ENCODE measurements around the gene ERP29.
"Not testable (repeated sequence)": the region's sequence is repeated elsewhere in the genome, so short reads cannot be mapped to it uniquely, and the experiment has no call there.

Gene ERP29

GRCh38 chr12:112004041-112004440 is 9.2 kb upstream of the ERP29 start:
- DNase-seq, result no peak

GRCh38 chr12:112005419-112006395 is 7.5 kb upstream of the ERP29 start:
- DNase-seq, result no peak

DNA sequence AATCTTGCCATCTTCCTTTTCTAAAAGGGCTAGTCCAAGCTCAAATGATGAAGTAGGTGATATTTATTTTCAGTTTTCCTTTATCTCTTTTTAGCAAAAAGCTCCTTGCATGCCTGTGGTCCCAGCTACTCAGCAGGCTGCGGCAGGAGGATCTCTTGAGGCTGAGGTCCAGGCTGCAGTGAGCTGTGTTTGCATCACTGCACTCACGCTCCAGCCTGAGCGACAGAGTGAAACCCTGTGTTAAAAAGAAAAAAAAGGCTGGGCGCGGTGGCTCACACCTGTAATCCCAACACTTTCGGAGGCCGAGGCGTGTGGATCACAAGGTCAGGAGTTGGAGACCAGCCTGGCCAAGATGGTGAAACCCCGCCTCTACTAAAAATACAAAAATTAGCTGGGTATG is 5.3 kb upstream of the ERP29 start:
- DNase-seq, result peak; percentile 61

GRCh38 chr12:112008918-112009317 is 4.3 kb upstream of the ERP29 start:
- DNase-seq, result no peak

DNA sequence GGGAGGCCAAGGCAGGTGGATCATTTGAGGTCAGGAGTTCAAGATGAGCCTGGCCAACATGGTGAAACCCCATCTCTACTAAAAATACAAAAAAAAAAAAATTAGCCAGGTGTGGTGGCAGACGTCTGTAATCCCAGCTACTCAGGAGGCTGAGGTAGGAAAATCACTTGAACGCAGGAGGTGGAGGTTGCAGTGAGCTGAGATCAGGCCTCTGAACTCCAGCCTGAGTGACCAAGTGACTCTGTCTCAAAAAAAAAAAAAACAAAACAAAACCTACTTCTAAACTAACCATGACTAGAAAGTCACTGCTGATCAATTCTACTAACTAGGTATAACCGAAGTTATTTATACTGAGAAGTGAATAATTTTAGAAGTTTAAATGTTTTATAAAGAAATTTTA is 3.6 kb upstream of the ERP29 start:
- peak; percentile 76 for DNase-seq

- peak; percentile 54 for DNase-seq
These were observed 2.5 kb upstream of the ERP29 start for GRCh38 chr12:112010415-112011344.

- no peak for DNase-seq
These were observed 1.5 kb upstream of the ERP29 start for GRCh38 chr12:112011685-112012084.

DNA sequence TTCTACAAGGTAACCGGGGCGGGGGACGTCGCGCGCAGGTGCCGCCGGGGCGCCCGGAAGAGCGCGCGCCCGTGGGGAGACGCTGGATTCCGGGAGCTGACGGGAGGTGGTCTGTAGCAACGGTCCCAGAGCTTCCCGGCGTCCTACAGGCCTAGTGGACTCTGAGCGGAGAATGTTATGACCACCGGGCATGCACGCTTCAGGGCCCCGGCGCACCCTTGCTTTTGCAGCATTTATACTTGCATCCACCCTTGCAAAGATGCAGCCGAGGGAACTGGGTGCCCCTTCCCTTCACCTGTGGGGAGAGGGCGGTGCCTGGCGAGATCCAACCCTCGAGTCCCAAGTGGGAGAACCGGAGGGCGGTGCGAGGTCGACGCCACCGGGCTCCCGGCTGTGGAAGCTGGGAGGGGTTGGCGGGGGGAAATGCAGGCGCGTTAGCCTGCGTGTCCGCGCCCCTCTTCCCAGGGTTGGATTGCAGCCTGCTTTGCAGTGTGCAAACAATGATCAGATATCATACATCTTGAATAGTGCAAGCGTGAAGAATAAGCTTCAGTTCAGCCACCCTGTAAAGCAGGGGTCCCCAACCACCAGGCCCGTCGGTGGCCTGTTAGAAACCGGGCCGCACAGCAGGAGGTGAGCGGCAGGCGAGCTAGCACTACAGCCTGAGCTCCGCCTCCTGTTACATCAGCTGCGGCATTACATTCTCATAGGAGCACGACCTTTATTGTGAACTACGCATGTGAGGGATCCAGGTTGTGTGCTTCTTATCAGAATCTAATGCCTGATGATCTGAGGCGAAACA is 576 bp downstream of the ERP29 start:
- peak; percentile 82 for DNase-seq

DNA sequence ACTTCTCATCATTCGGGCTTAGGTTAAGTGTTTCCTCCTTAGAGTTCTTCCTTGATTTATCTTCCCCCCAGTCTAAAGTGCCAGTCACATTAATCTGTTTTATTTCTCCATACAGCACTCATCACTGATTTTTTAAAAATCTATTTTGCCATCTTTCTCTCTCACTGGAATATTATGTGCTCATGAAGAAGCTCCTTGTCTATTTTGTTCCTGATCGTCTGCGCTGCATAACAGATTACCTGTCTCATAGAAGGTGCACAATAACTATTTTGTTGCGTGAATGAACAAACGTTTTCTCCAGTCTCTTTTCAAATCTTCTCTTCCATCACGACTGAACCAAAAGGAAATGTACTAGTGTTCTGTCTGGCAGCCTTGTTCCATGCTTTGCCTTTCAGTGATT is 2.7 kb downstream of the ERP29 start:
- DNase-seq, result no peak

DNA sequence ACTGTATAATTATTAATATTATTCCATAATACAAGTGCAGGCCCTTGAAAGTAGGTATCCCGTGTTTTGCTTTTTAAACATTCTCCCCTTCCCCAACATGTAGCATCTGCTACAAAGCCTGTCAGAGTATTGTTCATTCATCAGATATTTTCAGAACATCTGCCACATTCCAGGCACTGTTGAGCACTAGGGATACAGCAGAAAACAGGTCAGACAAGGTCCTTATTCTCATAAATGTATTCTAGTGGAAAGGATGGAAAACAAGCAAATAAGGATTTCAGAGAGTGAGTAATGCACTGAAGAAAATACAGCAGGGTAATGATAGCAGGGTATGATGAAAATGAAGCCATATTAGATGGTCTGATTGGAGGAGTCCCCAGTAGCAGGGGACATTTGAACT is 3.8 kb downstream of the ERP29 start:
- DNase-seq, result no peak

- DNase-seq, result no peak
These were observed 5.5 kb downstream of the ERP29 start for GRCh38 chr12:112018571-112019237.

- DNase-seq, result no peak
These were observed 7.8 kb downstream of the ERP29 start for GRCh38 chr12:112020947-112021457.

DNA sequence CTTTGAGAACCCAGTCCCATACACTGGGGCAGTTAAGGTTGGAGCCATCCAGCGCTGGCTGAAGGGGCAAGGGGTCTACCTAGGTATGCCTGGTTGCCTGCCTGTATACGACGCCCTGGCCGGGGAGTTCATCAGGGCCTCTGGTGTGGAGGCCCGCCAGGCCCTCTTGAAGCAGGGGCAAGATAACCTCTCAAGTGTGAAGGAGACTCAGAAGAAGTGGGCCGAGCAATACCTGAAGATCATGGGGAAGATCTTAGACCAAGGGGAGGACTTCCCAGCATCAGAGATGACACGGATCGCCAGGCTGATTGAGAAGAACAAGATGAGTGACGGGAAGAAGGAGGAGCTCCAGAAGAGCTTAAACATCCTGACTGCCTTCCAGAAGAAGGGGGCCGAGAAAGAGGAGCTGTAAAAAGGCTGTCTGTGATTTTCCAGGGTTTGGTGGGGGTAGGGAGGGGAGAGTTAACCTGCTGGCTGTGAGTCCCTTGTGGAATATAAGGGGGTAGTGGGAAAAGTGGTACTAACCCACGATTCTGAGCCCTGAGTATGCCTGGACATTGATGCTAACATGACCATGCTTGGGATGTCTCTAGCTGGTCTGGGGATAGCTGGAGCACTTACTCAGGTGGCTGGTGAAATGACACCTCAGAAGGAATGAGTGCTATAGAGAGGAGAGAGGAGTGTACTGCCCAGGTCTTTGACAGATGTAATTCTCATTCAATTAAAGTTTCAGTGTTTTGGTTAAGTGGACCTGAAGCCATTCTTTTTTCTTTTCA is 9.2 kb downstream of the ERP29 start:
- DNase-seq, result no peak

- no peak for DNase-seq
These were observed 10.7 kb downstream of the ERP29 start for GRCh38 chr12:112023759-112024396.

GRCh38 chr12:112025808-112026375 is 12.7 kb downstream of the ERP29 start:
- peak; percentile 13 for DNase-seq

- DNase-seq, result no peak
These were observed 16.1 kb downstream of the ERP29 start for GRCh38 chr12:112029301-112029700.

- no peak for DNase-seq
These were observed 18.2 kb downstream of the ERP29 start for GRCh38 chr12:112031472-112031871.

- no peak for DNase-seq
These were observed 19.1 kb downstream of the ERP29 start for GRCh38 chr12:112032292-112032691.

- no peak for DNase-seq
These were observed 22.1 kb downstream of the ERP29 start for GRCh38 chr12:112035219-112035785.

DNA sequence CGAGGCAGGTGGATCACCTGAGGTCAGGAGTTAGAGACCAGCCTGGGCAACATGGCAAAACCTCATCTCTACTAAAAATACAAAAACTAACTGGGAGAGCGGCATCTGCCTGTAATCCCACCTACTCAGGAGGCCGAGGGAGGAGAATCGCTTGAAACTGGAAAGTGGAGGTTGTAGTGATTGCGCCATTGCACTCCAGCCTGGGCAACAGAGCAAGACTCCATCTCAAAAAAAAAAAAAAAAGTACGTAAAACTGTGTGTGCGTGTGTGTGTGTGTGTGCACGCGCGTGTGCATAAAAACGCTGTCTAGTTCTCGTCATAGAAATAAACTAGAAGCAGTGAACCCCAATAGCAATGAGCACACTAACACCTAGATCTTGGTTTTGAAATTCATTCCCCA is 23.4 kb downstream of the ERP29 start:
- not testable (repeated sequence) for DNase-seq
